GM18909 (cell line): ENCODE data around the gene CPT2.
"Not testable (repeated sequence)": the region's sequence is repeated elsewhere in the genome, so short reads cannot be mapped to it uniquely, and the experiment has no call there.

ENCODE experiments used
- ATAC-seq: cut with Tn5 transposase; IDR thresholded peaks from one replicate; pipeline ENCODE4 v1.9.1; 2021; ENCODE audit warnings: mild to moderate bottlenecking; ENCODE audit not compliant: unreplicated experiment, poor library complexity

CPT2 gene

GRCh38 chr1:53180951-53181350 is 15.7 kb upstream of the CPT2 start:
- no peak for ATAC-seq

GRCh38 chr1:53182111-53182593 is 14.5 kb upstream of the CPT2 start:
- no peak for ATAC-seq

GRCh38 chr1:53182716-53183094 is 13.9 kb upstream of the CPT2 start:
- no peak for ATAC-seq

DNA sequence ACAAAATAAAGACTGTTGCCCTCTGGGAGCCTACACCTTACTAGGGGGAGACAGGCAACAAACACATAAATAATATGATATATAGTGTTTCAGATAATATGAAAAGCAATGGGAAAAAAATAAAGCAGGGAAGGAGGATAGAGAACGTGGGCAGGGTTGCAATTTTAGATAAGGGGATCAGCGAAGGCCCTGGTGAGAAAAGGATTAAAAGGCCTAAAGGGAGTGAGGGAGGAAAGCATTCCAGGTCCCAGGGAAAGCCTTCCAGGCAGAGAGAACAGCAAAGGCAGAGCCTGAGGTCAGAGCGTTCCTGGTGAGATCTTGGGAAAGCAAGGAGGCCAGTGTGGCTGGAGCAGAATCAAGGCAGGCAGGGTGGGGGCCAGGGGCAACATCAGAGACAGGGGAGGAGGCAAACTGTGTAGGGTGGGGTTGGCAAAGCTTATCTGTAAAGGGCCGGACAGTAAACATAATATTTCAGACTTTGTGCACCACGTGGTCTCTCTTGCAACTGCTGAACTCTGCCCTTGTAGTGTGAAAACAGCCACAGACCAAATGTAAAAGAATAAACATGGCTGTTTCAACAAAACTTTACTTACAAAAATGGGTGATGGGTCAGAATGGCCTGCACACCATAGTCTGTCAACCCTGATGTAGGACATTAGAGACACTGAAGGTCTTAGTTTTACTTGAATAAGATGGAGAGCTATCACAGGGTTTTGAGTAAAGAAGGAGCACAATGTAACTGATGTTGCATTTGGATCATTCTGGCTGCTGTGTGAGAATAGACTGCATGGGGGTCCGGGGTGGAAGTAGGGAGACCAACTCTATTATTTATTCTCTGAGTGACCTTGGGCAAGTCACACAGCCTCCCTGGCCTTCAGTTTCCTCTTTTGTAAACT is 13.3 kb upstream of the CPT2 start:
- no peak for ATAC-seq

GRCh38 chr1:53185955-53186297 is 10.7 kb upstream of the CPT2 start:
- ATAC-seq, result not testable (repeated sequence)

DNA sequence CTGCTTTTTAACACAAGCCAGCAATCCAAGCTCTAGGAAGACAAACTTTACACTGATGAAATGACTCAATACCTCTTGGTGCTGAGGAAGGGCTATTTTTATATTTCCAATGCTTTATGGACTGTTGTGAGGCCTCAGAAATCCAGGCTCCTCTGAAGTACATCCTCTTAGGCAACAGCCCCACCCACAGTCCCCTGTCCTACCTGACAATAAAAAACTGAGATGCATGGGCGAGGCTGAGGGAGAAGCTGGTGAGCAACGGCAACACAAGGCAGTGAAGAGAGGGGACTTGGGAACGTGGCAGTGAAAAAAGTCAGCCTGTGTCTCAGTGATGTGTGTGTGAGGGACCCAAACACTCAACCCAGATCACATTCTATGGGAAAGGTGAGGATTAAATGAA is 10.1 kb upstream of the CPT2 start:
- ATAC-seq, result no peak

- ATAC-seq, result no peak
These were observed 9.2 kb upstream of the CPT2 start for GRCh38 chr1:53187401-53187800.

- no peak for ATAC-seq
These were observed 8.5 kb upstream of the CPT2 start for GRCh38 chr1:53188099-53188498.

DNA sequence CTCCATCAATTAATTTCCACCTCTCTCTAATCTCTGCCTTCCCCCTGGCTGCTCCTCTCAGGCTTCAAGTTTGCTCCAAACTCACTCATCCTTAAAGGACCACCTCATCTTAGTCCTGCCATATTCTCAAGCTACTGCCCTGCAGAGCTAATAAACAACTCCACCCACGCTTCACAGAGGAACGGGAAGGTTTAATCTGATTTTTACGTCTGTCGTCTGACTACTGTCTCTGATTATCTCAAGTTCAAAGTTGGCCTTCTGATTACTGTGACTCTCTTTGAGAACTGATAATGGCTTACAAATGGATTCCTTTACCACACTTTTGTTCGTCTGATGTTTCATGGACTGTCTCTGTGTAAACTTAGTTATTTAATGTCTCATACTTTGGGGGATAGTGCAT is 7.6 kb upstream of the CPT2 start:
- no peak for ATAC-seq

GRCh38 chr1:53190210-53190611 is 6.4 kb upstream of the CPT2 start:
- no peak for ATAC-seq

GRCh38 chr1:53195246-53196016 is 1.2 kb upstream of the CPT2 start:
- ATAC-seq, result no peak

GRCh38 chr1:53196017-53196484 is 573 bp upstream of the CPT2 start:
- ATAC-seq, result peak; percentile 6

GRCh38 chr1:53197291-53198200 is 922 bp downstream of the CPT2 start:
- ATAC-seq, result no peak

DNA sequence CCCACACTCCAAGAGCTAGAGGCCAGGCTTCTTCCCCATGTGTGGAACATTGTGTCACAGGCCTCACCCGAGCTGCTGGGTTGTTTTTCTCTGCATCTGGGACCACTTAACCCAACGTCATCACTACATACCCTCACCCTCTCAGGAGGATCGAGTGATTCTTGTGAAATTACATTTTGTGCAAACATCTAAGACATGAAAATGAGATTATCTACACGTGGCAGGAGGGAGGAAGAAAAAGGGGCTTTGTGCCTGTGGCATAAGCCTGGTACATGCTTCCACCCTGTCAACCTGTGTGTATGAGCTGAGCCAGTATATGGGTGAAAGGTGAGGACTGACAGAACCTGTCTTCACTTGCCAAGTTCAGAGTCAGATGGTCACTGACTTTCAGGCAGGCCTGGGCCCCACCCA is 1.6 kb downstream of the CPT2 start:
- ATAC-seq, result no peak

DNA sequence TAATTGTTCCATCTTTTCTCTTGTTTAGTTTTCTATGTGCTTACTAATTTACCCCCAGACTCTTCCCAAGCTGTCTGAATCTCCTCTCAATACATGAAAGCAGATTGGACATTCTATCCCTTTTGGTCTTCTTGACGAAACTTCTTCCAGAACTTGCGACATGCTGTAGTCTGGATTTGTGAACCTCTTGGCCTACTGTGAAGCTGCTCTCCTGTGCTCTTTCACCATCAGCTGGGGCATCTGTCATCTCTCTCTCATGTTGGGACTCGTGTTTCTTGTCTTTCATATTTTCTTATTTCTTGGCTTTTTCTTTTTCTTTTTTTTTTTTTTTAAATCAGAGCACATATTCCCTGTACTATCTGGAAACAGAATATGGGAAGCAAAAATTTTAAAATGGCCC is 6.8 kb downstream of the CPT2 start:
- ATAC-seq, result no peak

DNA sequence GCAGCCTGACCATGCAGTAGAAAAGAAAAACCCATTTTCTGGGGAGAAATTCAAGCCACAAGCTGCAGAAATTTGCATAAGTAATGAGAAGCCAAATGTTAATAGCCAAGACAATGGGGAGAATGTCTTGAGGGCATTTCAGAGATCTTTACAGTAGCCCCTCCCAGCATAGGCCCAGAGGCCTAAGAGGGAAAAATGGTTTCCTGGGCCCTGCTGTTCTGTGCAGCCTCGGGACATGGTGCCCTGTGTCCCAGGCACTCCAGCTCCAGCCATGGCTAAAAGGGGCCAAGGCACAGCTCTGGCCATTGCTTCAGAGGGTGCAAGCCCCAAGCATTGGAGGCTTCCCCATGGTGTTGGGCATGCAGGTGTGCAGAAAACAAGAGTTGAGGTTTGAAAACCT is 8.9 kb downstream of the CPT2 start:
- not testable (repeated sequence) for ATAC-seq

DNA sequence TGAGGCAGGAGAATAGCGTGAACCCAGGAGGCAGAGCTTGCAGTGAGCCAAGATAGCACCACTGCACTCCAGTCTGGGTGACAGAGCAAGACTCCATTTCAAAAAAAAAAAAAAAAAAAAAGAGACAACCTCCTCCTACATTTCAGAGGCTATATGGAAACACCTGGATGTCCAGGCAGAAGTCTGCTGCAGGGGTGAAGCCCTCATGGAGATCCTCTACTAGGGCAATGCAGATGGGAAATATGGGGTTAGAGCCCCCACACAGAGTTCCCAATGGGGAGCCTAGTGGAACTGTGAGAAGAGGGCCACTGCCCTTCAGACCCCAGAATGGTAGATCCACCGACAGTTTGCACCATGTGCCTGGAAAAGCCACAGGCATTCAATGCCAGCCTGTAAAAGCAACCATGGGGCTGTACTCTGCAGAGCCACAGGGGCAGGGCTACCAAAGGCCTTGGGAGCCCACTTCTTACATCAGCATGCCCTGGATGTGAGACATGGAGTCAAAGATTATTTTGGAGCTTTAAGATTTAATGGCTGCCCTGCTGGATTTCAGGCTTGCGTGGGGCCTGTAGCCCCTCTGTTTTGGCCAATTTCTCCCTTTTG is 9.6 kb downstream of the CPT2 start:
- not testable (repeated sequence) for ATAC-seq

DNA sequence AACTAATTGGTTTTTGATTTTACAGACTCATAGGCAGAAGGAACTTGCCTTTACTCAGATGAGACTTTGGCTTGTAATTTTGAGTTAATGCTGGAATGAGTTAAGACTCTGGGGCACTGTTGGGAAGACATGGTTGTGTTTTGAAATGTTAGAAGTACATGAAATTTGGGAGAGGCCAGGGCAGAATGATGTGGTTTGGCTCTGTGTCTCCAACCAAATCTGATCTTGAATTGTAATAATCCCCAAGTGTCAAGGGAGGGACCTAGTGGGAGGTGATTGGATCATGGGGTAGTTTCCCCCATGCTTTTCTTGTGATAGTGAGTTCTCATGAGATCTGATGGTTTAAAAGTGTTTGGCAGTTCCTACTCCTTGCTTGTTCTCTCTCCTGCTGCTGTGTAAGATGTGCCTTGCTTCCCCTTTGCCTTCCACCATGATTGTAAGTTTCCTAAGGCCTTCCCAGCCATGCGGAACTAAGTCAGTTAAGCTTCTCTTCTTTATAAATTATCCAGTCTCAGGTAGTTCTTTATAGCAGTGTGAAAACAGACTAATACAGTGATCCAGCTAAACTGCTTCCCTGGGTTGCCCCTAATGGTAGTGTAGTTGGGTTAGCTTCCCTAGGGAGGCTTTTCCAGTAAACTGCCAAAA is 10.2 kb downstream of the CPT2 start:
- no peak for ATAC-seq

- ATAC-seq, result no peak
These were observed 11.1 kb downstream of the CPT2 start for GRCh38 chr1:53207726-53208125.
